ENCODE measurements around the gene RNASE4.
A peak's percentile ranks its signal among the peaks of the same experiment; 100 is the strongest.
"Not testable (repeated sequence)": the region's sequence is repeated elsewhere in the genome, so short reads cannot be mapped to it uniquely, and the experiment has no call there.

Gene RNASE4

DNA sequence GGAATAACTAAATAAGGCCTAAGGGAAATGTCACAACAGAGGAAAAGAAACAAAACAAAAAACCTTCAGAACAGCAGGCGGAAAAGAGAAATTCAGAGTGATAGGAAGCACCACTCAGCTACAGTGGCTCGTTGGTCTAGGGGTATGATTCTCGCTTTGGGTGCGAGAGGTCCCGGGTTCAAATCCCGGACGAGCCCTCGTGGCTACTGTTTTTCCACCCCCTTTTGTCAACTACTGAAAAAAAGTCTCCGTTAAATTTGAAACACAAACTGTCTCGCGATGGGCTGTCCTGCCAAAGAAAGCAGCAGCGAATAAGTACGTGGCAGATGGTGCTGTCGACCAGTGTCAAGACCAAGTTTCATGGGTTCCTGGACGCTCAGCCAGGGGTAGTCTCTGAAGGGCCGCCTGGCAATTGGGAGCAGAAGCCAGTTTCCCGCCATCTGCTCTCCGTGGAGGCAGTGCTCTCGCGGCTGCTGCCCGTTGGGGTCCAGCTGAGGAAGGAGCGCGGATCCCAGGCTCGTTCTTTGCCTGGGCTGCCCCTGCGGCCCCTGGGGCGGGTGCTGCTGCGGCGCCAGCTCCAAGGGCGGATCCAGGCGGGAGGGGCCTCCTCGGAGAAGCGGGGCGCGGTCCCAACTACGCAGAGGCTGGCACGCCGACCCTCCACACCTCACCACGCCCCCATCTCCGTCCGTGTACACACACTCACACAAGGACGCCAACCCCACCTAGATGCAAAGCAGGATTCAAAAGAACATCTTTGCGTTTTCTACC, at the start of gene RNASE4:
TSS of gene RNASE4 (plus strand) at position 670 of the 771 bp plus-strand sequence. CDS start 14,812 bp downstream, outside the sequence.
- peak; percentile 16 for DNase-seq

- no peak for DNase-seq
Observed at GRCh38 chr14:20641591-20641990, 42.8 kb upstream of the RNASE4 start, which contains the start of gene OR6S1. OR6S1 (minus strand) TSS chr14:20641691; CDS start chr14:20641691, 0 bp downstream.

GRCh38 chr14:20642182-20642581, 42.2 kb upstream of the RNASE4 start:
- no peak for DNase-seq

DNA sequence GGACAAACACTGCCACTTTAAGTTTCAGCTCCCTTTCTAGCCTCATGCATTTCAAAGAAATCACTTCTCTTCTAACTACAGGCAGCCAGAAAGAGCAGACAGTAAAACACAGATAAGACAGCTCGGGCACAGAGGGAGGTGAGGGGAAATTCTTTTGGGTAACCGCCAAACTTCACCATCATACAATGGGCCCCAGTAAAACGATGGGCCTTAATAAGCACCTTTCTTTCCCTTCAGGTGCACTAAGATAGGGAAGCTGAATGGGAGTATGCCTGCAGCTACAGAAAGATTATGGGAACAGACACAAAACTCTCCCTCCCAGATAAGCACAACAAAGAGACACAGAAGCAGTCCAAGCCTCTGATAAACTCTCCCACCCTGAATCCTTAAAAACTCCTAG, 41.6 kb upstream of the RNASE4 start:
- DNase-seq = not testable (repeated sequence)

DNA sequence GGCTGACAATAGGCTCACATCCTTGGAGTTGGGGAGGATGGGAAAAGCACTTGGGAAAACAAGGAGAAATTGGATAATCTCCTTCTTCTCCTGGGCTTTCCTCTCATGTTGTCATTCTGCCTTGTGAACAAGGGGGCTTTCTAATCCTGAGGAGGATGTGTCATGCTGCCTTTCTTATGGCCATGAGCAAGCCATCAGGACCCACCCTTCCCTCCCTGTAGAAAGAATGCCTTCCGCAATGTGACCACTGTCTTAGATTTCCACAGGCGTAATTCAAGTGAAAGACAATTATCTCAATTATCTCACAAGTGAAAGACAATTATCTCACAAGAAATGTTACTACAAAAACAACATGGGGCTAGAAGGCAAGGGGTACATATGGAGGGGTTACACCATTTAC, 39.8 kb upstream of the RNASE4 start:
- no peak for DNase-seq

DNA sequence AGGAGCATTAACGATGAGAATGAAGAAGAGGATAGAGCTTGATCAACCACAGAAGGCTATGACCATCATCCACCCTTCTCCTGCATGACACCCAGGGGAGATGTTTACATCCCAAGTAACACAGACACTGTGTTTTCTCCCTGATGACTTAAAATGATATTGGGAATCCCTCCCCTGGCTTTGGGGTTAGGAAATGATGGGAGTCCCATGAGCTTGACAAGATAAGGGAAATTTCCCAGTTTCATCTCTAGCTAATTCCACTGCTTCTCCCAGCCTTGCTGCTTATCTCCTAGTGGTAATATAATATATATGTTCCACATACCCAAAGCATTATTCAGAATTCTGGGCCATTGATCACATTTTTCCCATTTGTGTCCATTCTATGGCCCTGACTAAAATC, 38.9 kb upstream of the RNASE4 start:
- no peak for DNase-seq

- no peak for DNase-seq
Observed at GRCh38 chr14:20652996-20653975, 31.1 kb upstream of the RNASE4 start.

DNA sequence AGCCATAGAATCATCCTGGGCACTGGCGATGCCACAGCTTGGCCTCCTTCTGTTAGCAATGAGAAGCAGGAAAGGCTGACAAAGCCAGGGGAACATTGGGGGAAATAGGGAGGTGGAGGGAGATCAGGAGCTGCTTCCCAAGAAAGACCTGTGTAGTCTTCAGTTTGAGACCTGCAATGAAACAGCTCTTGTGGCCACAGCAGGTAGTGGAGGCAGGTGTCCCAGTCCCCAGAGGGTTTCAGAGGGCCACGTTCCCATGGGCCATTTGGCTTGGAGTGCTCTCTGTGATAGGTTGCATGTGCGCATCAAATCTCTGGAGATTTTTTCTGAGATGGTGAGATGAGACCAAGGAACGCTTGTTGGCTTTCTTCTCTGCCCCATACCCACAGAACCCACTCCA, 28.5 kb upstream of the RNASE4 start:
- DNase-seq = no peak

DNA sequence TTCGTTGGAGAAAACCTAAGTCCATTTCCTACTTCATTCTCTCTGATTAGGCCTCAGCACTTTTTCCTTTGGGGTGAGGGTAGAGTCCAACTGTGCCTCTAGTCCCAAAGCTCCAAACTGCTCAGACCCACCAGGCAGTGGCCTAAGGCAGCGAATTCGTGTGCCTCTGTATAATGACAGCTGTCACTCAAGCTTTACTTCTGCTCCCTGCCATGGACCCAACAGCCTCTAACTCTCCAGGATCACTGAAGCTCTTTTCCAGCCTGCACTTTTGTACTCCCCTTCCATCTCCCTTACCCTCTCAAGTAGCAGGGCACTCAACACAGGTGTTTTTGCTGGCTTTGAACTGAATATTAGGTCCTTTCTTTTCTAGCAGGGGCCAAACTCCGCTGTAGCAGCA, 28.1 kb upstream of the RNASE4 start:
- DNase-seq = no peak

- no peak for DNase-seq
Observed at GRCh38 chr14:20657216-20658211, 26.8 kb upstream of the RNASE4 start.

DNA sequence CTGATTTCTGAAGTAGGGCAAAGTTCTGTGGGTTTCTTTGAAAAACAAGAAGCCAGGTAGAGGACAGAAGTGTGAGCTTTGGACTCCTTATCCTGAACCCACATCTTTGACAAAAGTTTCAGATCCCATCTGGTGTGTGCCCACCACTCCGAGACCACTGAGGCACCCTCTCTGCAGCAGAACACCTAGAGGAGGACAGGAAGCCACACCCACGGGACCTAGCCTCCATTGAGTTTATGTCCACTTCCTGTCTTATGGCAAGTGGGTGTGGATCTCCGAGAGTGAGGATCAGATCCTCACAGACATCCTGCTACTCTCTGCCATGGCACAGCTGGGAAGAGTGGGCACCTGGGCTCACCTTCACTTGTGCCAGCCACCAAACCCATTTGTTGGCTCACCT, 26.1 kb upstream of the RNASE4 start:
- DNase-seq = no peak

- no peak for DNase-seq
Observed at GRCh38 chr14:20659336-20659735, 25.0 kb upstream of the RNASE4 start.

GRCh38 chr14:20659813-20660395, 24.5 kb upstream of the RNASE4 start:
- DNase-seq = no peak

DNA sequence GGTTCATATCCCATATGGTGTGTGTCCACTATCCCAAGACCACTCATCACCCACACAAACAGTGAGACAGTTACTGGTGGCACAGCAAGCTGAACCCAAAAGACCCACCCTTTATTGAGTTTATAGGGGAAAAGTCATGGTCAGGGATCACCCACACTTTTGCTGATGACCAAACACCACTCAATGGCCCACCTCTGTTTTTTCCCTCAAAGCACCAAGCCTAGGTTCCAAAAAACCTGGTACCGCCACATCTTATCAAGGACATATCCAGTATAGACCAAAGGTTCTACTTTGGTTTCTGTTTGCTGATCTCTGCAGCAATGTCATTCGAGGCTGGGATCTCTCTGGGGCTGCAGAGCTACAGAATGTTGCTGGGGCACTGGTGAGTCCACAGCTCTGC, 23.2 kb upstream of the RNASE4 start:
- DNase-seq = no peak

DNA sequence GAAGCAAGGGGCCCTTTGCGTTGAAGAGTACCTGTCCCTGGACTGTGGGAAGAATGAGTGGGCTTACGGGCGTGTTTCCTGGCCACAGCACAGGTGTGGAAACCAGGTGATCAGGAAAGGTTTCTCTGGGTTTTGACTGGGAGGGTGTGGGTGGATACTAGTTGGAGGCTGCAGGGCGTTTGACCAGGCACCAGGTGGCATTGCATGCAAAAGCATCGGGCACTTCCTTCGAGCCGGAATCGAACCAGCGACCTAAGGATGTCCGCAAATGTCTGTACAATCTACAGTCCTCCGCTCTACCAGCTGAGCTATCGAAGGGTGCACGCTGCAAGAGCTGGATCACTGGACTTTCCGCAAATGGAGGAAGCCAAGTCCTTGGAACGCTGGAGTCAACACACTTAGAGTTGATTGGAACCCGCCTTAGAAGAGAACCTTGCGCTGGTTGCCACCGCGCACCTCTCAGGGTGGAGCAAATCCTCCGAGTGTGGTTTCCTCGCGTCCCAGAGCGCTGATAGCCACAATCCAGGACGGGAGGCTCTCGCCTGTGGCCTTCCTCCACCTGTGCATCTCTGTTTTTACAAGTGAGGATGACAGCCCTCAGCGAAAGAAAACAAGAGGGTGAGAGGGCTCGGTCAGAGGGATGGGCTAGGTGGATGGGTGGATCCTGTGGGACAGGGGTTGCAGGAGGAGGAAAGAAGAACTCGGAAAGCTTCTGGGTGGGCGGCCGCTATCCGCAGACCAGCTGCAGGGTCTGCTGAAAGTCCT, 21.2 kb upstream of the RNASE4 start:
- DNase-seq = no peak

DNA sequence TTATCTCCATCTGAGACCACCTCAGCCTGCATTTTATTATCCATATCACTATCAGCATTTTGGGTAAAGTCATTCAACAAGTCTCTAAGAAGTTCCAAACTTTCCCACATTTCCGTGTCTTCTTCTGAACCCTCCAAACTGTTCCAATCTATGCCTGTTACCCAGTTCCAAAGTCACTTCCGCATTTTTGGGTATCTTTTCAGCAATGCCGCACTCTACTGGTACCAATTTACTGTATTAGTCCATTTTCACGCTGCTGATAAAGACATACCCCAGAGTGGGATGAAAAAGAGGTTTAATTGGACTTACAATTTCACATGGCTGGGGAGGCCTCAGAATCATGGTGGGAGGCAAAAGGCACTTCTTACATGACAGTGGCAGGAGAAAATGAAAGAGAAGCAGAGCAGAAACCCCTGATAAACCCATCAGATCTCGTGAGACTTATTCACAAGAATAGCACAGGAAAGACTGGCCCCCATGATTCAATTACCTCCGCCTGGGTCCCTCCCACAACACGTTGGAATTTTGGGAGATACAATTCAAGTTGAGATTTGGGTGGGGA, 17.9 kb upstream of the RNASE4 start:
- DNase-seq = not testable (repeated sequence)

DNA sequence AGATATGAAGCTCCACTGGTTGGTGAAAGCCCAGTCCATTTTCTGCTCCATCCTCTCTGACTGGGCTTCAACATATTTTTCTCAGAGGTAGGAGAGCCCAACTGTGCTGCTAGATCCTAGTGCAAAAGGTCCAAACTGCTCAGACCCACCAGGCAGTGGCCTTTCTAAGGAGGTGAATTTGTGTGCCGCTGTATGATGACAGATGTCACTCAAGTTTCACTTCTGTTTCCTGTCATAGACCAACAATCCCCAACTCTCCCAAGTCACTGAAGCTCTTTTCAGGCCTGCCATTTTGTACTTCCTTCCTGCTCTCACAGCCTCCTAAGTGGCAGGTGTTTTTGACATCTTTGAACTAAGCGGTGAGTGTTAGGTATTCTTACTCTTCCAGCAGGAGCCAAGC, 16.4 kb upstream of the RNASE4 start:
- no peak for DNase-seq

- no peak for DNase-seq
Observed at GRCh38 chr14:20668969-20669368, 15.4 kb upstream of the RNASE4 start.

GRCh38 chr14:20671597-20672283, 12.6 kb upstream of the RNASE4 start:
- DNase-seq = no peak

GRCh38 chr14:20675669-20676068, 8.7 kb upstream of the RNASE4 start:
- no peak for DNase-seq
